ENCODE results near the gene PIP5KL1.

PIP5KL1 gene, protein sequence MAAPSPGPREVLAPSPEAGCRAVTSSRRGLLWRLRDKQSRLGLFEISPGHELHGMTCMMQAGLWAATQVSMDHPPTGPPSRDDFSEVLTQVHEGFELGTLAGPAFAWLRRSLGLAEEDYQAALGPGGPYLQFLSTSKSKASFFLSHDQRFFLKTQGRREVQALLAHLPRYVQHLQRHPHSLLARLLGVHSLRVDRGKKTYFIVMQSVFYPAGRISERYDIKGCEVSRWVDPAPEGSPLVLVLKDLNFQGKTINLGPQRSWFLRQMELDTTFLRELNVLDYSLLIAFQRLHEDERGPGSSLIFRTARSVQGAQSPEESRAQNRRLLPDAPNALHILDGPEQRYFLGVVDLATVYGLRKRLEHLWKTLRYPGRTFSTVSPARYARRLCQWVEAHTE

DNA sequence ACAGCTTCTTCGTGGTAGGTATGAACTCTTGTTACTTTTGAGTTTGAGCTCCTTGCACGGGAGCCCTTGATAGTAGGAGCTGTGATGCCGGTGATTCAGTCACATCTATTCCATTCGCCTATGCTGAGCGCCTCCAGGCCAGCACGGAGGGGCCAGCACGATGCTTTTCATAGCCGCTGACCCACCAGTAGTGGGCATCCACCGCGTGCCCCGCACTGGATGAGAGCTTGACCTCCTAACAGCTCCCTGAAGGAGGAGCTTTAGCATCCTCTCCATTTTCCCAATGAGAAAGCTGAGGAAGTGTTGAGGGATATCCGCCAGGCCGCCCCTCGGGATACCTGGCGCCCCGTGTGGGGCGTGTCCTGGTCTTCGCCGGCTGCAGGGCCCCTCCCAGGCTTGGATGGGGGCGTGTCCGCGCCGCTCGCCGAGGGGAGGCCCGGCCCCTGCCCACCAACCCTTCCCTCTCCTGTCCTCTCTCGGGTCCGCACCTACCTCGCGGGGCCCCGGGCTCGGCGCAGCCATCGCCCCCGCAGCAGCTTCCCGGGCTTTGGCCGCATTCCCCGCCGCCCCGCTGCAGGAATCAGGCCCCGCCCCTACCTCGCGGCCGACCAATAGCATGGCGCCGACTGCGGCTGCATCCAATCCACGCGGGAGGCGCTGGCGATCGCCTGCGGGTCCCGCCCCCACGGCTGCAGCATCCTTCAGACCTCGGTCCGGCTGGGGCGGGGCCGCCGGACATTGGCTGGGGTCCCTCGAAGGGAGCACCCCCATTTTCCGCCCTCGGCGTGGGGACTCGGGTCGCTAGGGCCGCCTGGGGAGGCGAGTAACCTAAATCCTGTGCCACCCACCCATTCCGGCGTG lies at the start of gene PIP5KL1:
Gene PIP5KL1 (minus strand): TSS at position 547 of the 861 bp plus-strand sequence. CDS start 25 bp downstream, at position 522.
- FAIRE-seq (no peak), DNase-seq (ENCODE audit: low spot score) (peak; percentile 56)

DNA sequence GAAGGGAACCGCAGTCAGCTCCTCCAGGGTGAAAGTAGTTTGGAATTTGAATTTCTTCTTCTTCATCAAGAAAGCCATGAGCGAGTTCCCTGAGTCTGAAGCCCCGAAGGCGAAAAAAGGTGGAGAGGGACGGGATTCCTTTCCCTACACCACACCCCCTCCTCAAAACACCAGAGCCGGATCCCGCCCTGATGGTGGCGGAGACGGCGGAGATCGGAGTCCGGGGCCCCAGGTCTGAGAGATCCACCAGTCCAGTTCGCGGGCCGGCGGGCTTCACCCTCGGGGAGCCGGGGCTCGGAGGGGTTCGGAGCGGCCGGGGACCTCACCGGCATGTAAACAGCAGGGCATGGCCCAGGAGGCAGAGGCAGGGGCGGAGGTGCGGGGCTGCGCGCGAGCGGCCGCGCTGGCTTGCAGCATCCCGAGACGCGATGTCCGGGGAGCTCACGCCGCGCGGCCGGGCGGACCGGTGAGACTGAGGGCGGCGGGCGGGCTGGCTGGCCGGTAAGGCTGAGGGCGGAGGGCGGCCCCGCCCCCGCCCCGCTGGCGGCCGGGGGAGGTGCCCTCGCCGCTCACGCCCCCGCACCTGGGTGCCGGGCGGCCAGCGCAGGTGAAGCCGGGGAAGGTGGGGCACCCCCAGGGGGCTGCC lies 49.6 kb upstream of the PIP5KL1 start:
- FAIRE-seq (no peak), DNase-seq (ENCODE audit: low spot score) (no peak)

DNA sequence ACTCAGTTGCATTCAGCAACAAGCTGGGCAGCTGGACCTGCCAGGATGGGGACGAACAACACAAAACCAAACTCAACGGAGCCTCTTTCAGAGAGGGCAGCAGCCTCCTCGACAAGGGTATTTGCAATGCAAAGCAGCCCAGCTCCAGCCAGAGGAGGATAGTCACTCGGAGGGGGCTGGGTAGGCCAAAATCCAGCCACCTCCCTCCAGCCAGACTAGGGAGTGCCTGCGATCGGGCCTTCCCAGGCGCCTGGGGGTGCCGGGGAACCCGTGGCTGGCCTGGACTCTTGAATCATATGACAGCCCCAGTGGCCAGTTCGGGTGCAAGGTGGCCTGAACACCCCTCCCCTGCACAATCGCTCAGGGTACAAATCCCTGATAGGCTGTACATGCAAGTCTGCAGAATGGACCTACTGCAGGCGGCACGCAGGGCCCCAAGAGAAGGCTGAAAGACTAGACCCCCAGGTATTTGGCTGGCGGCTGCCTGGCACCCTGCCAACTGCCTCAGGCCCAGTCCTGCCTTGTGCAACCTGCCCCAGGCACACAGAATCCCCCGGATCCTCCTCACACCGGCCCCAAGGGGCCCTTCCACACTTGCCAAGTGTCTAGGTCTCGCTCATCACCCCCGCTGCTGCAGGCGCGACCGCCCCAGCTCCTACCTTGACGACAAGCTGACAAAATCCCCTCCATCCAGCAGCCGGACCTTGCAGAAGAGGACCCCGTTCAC lies 48.9 kb upstream of the PIP5KL1 start:
- FAIRE-seq: no peak
- DNase-seq (ENCODE audit: low spot score): no peak

DNA sequence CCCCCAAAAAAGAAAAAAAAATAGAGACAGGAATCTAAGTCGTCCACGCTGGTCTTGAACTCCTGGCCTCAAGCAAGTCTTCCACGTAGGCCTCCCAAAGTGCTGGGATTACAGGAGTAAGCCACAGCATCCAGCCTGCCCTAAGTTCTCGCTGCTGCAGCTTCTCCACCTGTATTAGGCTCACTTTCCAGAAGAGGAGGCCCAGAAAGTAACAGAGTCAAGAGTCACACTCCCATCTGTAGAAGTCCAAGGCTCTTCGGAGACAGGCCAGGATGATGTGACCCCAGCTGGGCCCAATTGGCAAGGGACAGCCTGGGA lies 48.4 kb upstream of the PIP5KL1 start:
- DNase-seq (ENCODE audit: low spot score) (no peak), FAIRE-seq (no peak)

DNA sequence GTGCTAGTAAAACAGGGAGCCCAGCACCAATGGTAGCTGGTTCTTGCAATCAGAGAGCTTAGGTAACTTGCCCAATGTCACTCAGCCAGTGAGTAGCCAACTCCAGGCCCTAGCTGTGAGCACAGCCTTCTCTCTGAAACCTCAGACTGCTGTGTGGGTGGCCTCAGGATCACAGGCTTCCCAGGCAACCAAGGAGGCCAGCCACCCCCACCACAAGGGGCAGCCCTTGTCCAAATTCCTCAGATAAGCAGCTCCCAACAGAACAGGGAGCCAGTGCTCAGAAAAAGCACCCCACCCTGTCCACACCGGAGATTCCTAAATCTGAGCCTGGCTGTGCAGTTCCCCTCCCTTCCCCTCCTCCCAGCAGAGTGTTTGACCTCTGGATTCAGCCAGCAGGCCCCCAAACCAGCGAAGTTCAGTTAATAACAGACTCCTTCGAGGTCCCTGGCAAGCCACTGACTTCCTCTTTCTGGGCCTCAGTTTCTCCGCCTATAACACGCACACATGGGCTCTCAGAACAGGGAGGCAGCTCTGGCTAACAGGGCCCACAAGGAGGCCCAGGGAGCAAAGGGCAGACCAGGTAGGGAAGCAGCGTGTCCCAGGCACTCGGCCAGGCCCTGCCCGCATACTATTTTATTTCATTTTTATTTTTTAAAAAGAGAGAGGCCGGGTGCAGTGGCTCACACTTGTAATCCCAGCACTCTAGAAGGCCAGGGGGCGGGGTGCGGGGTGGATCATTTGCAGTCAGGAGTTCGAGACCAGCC lies 47.5 kb upstream of the PIP5KL1 start:
- DNase-seq (ENCODE audit: low spot score): peak; percentile 9

DNA sequence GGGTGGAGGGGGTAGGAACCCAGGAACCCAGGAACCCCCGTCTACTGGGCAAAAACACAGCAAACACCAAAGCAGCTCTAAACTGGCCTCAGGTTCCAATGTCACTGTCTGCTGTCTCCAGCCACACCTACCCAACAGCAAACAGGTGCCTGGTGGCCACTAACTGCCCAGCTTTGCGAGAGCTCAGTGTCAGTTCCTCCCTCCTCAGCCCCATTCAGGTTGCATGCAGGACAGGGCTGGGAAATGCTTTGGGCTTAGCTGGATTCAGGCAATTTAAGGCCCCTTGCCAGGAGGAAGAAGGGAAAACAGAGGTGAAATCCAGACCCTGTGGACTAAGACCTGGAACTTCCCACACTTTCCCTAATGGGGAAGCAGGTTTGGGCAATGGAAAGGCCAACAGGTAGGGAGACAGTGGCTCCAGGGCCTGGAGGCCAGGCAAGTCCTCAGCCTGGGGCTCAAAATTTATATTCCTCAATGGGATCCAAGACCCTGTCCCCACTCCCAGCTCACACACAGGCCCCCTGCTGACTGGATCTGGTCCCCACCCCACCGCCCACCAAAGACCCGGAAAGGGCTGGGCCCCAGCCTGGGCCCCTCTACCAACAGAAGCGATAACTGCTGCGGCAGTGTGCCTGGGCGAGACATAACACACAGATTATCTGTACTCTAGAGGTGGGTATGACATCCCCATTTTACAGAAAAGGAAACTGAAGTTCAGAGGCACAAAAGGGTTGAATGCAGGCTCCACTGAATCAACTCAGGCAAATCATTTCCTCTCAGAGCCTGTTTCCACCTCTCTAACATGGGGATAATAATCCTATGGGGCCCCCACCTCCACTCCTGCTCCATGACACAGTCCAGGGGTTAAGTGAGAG lies 46.7 kb upstream of the PIP5KL1 start:
- FAIRE-seq: no peak
- no peak for DNase-seq (ENCODE audit: low spot score)

More for the DNA sequence above, 47.5 kb upstream of the PIP5KL1 start:
- FAIRE-seq: no peak

DNA sequence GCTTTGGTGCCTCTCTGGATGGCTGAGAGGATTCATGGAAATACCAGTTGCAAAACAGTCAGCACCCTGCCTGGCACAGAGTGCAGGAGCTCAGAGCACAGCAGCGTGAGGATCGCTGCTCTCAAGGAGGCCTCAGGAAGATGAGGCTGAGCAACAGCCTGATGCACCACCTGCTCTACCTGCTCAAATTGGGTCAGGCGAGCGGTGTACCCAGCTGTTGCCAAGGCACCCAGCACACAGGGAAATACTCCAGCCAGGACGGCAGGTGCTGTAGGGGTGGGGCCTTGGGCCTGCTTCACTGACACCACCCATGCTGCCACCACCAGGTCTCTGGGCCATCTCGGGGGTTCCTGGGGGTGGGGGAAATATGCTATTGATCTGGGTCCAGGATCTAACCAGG lies 45.9 kb upstream of the PIP5KL1 start:
- FAIRE-seq (no peak), DNase-seq (ENCODE audit: low spot score) (no peak)

DNA sequence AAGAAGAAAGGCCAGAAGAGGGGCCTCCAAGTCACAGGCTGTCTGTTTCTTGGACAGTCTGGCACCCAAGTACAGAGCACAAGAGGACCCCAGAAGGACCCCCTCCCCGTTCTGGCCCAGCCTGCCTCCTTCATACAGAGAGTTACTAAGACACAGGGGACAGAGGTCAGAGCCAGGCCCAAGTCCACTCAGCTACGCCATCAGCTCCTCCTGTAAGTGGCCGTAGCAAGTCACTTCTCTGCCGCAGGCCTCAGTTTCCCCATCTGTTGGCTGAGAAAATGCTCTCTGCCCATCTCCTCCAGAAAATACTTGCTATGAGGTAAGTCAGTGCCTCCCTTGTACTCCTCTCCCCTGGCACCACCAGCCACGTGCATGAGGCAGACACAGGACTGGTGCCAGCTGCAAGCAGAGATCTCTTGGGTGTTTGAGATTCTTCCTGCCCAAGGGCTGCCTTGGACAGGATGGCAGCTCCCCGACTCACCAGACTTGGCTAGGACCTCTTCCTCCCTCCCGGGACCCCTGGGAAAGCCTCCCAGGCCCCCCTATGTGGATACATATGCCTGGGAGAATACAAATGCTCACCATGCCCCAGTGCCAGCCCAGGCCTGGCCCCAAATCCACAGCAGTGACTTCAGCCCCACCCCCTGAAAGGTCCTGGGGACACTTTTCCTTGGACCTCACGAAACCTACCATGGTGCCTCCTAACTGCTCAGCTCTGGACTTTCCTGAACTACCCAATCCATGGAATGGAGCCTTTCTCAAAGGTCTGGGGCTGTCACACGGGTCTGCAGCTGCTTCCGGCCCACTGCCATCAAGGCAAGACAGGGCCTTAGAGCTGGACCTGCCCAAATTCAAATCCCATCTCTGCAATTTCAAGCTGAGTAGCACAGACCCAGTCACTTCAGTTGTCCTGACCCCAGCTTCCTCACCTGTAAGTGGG lies 45.1 kb upstream of the PIP5KL1 start:
- DNase-seq (ENCODE audit: low spot score): no peak

DNA sequence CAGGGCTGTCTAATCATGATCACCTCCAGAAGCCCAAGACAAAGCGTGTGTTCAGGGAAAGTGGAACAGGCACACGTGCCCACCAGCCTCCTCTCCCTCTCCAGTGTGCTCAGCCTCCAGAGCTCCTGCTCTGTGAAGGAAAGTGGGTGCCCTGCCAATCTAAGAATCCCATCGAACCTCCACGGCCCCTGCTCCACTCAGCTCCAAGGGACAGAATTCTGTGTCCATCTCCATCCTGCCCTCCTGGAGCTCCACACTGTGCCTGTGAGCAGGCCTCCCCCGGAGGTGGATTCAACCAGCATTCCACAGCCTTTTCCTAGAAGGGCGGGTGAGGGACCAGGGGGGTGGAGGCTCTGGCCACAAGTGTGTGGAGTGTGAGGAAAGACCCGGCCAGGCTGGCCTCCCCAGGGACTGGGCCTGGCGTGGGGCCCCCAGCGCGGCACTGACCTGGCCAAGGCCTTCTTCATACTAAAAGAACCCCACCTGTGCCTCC lies 44.2 kb upstream of the PIP5KL1 start:
- no peak for FAIRE-seq
- no peak for DNase-seq (ENCODE audit: low spot score)

More for the DNA sequence above, 45.1 kb upstream of the PIP5KL1 start:
- no peak for FAIRE-seq

DNA sequence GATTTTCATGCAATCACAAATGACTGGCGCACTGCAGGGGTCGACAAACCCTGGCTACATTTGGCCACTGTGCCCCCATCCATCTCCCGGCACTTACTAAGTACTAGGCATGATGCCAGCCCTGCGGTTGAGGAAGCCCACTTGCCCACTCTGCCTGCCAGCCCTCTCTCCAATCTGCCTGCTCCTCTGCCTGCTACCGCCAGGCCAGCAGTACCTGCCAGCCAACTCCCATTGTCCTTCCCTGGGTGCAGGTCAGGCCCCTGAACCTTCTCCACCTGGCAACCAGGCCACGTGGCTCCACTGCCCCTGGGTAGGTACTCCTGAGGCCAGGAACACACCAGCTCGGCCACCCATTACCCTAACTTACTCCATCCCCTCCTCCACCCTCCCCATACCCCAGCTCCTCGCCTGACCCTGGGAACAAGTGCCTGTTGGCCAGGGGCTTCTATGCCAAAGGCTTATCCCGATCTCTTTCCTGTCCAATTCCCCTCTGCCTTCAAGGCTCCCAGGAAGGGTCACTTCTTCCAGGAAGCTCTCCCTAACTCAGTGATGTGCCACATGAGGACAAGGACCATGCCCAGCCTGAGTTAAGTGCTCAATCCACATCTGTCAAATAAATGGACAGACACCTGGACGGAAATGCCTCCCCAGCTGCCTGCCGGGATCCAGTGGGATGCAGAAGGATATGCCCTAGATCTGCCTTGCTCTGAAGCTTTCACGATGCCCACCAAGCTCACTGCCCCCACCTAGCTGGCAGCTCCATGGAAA lies 43.6 kb upstream of the PIP5KL1 start:
- FAIRE-seq (no peak), DNase-seq (ENCODE audit: low spot score) (no peak)

DNA sequence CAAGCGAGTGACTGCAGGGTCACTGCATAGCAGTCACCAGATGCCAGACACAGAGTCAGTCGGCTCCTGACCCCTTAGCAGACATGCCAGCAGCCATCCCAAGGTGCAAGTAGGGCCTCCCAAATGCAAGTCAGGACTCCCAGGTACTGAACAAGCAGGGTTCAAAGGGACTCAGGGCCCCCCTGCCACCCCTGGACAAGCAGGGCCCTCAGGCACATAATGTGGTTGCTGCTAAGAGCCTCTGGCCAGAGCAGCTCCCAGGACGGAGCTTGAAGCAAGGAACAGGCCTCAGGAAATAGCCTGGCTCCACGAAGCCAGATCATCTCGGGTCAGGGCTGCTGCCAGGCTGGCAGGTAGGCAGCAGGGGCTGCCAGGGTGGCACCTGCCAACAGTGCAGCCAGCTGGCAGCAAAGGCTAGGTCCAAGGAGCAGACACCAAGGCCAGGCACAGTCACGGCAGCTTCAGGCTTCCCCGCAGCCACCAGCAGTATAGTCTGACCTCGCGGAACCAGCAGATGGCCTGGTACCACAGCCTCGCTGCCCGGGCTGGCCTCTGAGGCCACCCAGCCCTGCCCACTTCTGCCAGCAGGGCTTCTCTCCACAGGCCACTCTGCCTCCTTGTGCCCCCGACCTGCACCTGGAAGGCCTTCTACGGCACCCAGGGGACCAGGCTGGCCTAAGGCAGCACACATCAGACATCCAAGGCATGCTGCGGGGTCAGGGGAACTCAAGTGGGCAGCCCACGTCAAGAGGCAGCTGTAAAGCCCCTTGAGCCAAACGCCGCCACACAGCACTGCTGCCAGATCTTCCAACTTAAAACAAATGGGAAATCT lies 42.8 kb upstream of the PIP5KL1 start:
- no peak for DNase-seq (ENCODE audit: low spot score)
- no peak for FAIRE-seq

DNA sequence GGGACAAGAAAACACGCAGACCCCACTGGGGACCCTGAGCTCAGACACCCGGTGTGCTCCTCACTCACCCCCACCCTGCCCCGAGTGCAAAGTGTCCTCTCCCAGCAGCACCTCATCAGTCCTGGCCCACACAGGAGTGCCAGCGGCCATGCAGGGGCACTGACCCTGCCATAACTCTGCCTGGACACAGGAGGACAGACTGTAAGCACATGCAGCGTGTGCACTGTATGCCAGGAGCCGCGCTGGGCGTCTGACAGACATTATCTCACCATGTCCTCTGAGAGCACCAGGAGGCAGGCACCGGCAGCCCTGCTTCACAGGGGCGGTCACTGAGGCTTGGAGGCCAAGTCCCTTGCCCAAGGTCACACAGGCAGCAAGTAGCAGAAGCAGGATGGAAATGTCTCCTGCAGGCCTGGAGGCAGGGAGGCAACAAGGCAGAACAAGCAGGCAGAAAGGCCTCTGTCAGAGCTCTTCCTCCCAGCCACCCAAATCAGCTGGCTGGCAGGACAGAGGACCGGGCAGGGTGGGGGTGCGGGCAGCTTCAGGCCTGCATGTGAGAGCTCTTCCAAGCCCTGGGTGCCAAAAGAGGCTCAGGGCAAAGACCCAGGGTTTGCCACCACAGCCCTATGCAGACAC lies 41.8 kb upstream of the PIP5KL1 start:
- no peak for FAIRE-seq

DNA sequence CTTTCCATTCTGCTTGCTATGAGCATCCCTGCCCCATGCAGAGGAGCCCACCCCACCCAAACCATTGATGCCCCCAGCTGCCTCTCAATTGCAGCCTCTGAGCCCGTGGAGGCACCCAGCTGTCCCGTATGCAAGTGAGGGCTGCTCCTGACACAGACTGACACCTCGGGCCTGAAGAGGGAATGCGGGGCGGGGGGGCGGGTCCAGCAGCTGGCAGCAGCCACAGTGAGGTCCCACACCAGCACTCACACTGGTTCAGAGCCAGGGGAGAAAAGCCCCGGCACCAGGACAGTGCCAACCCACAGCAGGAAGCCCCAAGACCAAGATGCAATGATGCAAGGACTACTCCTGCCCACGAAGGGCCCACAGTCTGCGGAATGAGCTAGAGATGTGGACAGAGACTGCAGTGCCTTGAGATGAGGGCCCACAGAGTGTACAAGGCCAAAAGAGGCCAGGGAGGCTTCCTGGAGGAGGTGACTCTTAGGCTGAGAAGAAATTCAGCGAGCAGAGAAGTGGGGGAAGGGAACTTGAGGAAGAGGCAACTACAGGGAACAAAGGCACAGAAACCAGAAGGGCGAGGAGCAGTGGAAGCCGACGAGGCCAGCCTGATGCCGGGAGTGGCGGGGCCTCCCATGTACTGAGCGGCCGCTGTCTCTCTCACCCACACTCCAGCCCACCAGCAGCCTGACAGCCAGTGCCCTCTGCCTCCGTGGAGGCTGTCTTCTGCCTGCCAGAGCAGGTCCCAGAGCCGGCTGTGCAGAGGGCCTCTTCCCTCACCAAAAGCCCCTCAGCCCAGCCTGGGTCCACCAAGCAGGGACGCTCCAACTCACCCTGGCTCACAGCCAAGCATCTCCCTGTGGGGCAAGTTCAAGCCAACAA lies 41.0 kb upstream of the PIP5KL1 start:
- DNase-seq (ENCODE audit: low spot score) (peak; percentile 13), FAIRE-seq (no peak)

More for the DNA sequence above, 41.8 kb upstream of the PIP5KL1 start:
- no peak for DNase-seq (ENCODE audit: low spot score)

DNA sequence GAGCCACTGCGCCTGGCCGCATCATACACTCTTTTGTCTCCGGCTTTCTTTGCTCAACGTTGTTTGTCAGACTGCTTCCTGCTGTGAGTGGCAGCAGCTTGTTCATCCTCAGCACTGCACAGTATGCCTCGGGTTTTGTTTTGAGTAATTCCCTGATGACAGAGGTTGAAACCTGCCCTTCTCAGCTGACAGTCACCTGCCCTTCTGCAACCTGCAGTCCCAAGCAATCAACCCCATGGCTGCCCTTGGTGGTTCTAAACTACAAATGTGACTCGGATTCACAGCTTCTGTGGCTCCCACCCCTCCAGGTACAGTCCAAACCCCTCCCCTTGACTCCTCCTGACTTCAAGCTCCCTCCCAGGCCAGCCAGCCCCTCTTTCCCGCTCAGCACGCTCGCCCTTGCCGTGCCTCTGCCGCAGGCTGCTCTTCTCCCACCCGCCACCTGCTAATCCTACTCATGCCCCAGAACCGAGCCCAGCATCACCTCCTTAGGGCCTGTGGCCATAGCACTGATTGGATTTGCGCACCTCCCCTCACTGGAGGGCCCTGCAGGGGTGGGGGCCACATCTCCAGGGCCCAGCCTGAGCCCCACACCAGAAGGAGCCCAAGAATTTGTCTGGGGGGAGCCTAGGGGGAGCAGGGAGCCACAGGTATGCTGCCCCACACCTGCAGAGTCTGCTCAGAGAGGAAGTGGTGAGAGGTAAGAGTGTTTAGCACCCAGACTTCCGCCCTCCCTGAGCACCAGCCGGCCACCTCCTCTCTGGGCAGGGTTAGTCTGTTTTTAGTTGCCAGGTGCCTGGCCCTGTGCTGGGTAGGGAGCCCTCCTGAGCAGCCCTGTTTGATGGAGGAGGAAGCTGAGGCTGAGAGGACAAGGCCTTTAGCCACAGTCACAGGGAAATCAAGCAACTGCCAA lies 40.1 kb upstream of the PIP5KL1 start:
- FAIRE-seq (no peak), DNase-seq (ENCODE audit: low spot score) (no peak)
